Right atrium auricular region (tissue), 2 donors: Measurements from ENCODE around the gene SUGCT. TPM values are rescaled to one million over a fixed set of nuclear protein-coding genes. Genes with fewer than 3 reads are reported as not detected.
"Not testable (repeated sequence)": the region's sequence is repeated elsewhere in the genome, so short reads cannot be mapped to it uniquely, and the experiment has no call there.

Experiments
- DNase-seq: peaks from one replicate; pipeline ENCODE4 v3.0.0-alpha.2; 2019; ENCODE audit warnings: low spot score
- H3K27ac ChIP-seq, 2 donors: fragments of 200-600 bp; sonication (generic); 1 replicate in 1 of 2; 2 replicates in 1 of 2; pipeline ENCODE4 v1.5.1; 2016 to 2019
- H3K27me3 ChIP-seq, 2 donors: fragments of 200-600 bp; sonication (generic); one replicate each; pipeline versions ENCODE4 v1.5.1 to v1.6.0; 2017 to 2019
- H3K36me3 ChIP-seq: fragments of 200-600 bp; sonication (generic); one replicate; pipeline ENCODE4 v1.5.1; 2016
- H3K4me1 ChIP-seq, 2 donors: fragments of 200-600 bp; sonication (generic); one replicate each; pipeline versions ENCODE4 v1.5.1 to v1.6.0; 2017 to 2019
- H3K4me3 ChIP-seq, 2 donors: fragments of 200-600 bp; sonication (generic); 1 replicate in 1 of 2; 2 replicates in 1 of 2; pipeline ENCODE4 v1.5.1; 2017 to 2019; ENCODE audit warnings: mild to moderate bottlenecking in 1 of 2, moderate library complexity in 1 of 2
- H3K9me3 ChIP-seq, 2 donors: fragments of 200-600 bp; sonication (generic); one replicate each; pipeline ENCODE4 v1.5.1; 2019
- CTCF ChIP-seq, 2 donors: fragments of 200-600 bp; sonication (generic); IDR thresholded peaks; one replicate each; pipeline ENCODE4 v1.5.1; 2019; ENCODE audit warnings: antibody characterized with exemption in 2 of 2
- total RNA-seq, 2 donors: library from RNA; depleted of rRNA; stranded (reverse); fragments of >200 nt; gene quantifications; one replicate each; pipeline ENCODE4 v1.1.0, GENCODE V29; 2016

SUGCT gene
- total RNA-seq, 2 donors from 2014 or later, result 2.6 to 5.4 TPM

- no peak for DNase-seq
- H3K4me3 ChIP-seq, result no peak overlapping the region
- no peaks in the 10 kb centered on the region for H3K4me1 ChIP-seq
- no peak overlapping the region for H3K27ac ChIP-seq
- H3K27me3 ChIP-seq, result no peaks in the 10 kb centered on the region
- H3K36me3 ChIP-seq, result no peaks in the 10 kb centered on the region
- no peak for TF ChIP-seq CTCF (IDR thresholded peaks at IDR 0.05)
- no peaks in the 10 kb centered on the region for H3K9me3 ChIP-seq
Observed at GRCh38 chr7:40619647-40620046, 484.8 kb downstream of the SUGCT start.

- DNase-seq, result no peak
- H3K4me1 ChIP-seq, result no peaks in the 10 kb centered on the region
Observed at GRCh38 chr7:40621592-40621998, 486.8 kb downstream of the SUGCT start.

GRCh38 chr7:40622941-40623501, 488.2 kb downstream of the SUGCT start:
- Histone ChIP-seq H3K27me3 (no peaks in the 10 kb centered on the region), H3K4me3 (no peak overlapping the region), H3K27ac (no peak overlapping the region), H3K4me1 (no peaks in the 10 kb centered on the region), H3K9me3 (no peaks in the 10 kb centered on the region), H3K36me3 (no peaks in the 10 kb centered on the region)
- TF ChIP-seq CTCF (IDR thresholded peaks at IDR 0.05), result no peak
- DNase-seq, result no peak

More at GRCh38 chr7:40621592-40621998, 486.8 kb downstream of the SUGCT start:
- H3K27ac ChIP-seq, result no peak overlapping the region
- H3K9me3 ChIP-seq, result no peaks in the 10 kb centered on the region
- no peak overlapping the region for H3K4me3 ChIP-seq
- TF ChIP-seq CTCF (IDR thresholded peaks at IDR 0.05), result no peak
- no peaks in the 10 kb centered on the region for H3K27me3 ChIP-seq
- no peaks in the 10 kb centered on the region for H3K36me3 ChIP-seq

- Histone ChIP-seq H3K4me1 (no peaks in the 10 kb centered on the region), H3K4me3 (no peak overlapping the region), H3K9me3 (no peaks in the 10 kb centered on the region), H3K27ac (no peak overlapping the region), H3K27me3 (no peaks in the 10 kb centered on the region), H3K36me3 (no peaks in the 10 kb centered on the region)
- no peak for DNase-seq
- no peak for TF ChIP-seq CTCF (IDR thresholded peaks at IDR 0.05)
Observed at GRCh38 chr7:40623863-40624262, 489.1 kb downstream of the SUGCT start.

- DNase-seq, H3K4me1 ChIP-seq, H3K27ac ChIP-seq, H3K36me3 ChIP-seq, H3K4me3 ChIP-seq, H3K9me3 ChIP-seq, H3K27me3 ChIP-seq: not testable (repeated sequence)
Observed at GRCh38 chr7:40627361-40627760, 492.6 kb downstream of the SUGCT start.

- H3K9me3 ChIP-seq, result no peaks in the 10 kb centered on the region
- H3K4me3 ChIP-seq, result no peak overlapping the region
- H3K27ac ChIP-seq, result no peak overlapping the region
- H3K4me1 ChIP-seq, result no peaks in the 10 kb centered on the region
- H3K36me3 ChIP-seq, result no peaks in the 10 kb centered on the region
- DNase-seq, result no peak
- H3K27me3 ChIP-seq, result no peaks in the 10 kb centered on the region
- no peak for TF ChIP-seq CTCF (IDR thresholded peaks at IDR 0.05)
Observed at GRCh38 chr7:40629891-40630290, 495.1 kb downstream of the SUGCT start.
